ENCODE data around the gene SCGB1D4. TPM values are rescaled to one million over a fixed set of nuclear protein-coding genes. Genes with fewer than 3 reads are reported as not detected.
"Not testable (repeated sequence)": the region's sequence is repeated elsewhere in the genome, so short reads cannot be mapped to it uniquely, and the experiment has no call there.

The SCGB1D4 gene
- polyA plus RNA-seq, result not detected

GRCh38 chr11:62298975-62299374 is at the start of gene SCGB1D4:
SCGB1D4 (minus strand) TSS chr11:62299075; CDS start chr11:62299010, 65 bp downstream.
- WGBS, 3 donors, result 56 to 73% (median 63%) methylated on average over 7 of the region's 7 CpGs
- H3K27ac ChIP-seq (ENCODE audit: low read depth, low read length), result no peak within 1 kb of the TSS

- 91 to 94% (median 91%) methylated on average over 6 of the region's 6 CpGs for WGBS, 3 donors
- no peak overlapping the region for H3K27ac ChIP-seq (ENCODE audit: low read depth, low read length)
Observed at GRCh38 chr11:62345861-62346260, 47.0 kb upstream of the SCGB1D4 start.

- H3K27ac ChIP-seq (ENCODE audit: low read depth, low read length), result no peak overlapping the region
- WGBS, 3 donors, result 58 to 82% (median 74%) methylated on average over 1 of the region's 1 CpG
Observed at GRCh38 chr11:62344210-62344609, 45.3 kb upstream of the SCGB1D4 start.

- WGBS, 3 donors, result 67 to 97% (median 77%) methylated on average over 7 of the region's 7 CpGs
- not testable (repeated sequence) for H3K27ac ChIP-seq (ENCODE audit: low read depth, low read length)
Observed at GRCh38 chr11:62343646-62344190, 44.8 kb upstream of the SCGB1D4 start.

- H3K27ac ChIP-seq (ENCODE audit: low read depth, low read length), result no peak overlapping the region
- 66 to 73% (median 68%) methylated on average over 4 of the region's 4 CpGs for WGBS, 3 donors
Observed at GRCh38 chr11:62341588-62341987, 42.7 kb upstream of the SCGB1D4 start.

- WGBS, 3 donors, result 31 to 65% (median 65%) methylated on average over 6 of the region's 6 CpGs
- no peak overlapping the region for H3K27ac ChIP-seq (ENCODE audit: low read depth, low read length)
Observed at GRCh38 chr11:62340269-62340901, 41.5 kb upstream of the SCGB1D4 start.

GRCh38 chr11:62338218-62338617 is 39.3 kb upstream of the SCGB1D4 start:
- WGBS, 3 donors, result 31 to 41% (median 38%) methylated on average over 1 of the region's 1 CpG
- no peak overlapping the region for H3K27ac ChIP-seq (ENCODE audit: low read depth, low read length)

GRCh38 chr11:62337303-62338181 is 38.7 kb upstream of the SCGB1D4 start, which contains the start of gene ASRGL1:
ASRGL1 (plus strand) TSS chr11:62337448; CDS start chr11:62337978, 530 bp downstream.
- H3K27ac ChIP-seq (ENCODE audit: low read depth, low read length), result no peak within 1 kb of the TSS
- 1% methylated on average over 90 to 98 of the region's 98 CpGs for WGBS, 3 donors

- not testable (repeated sequence) for H3K27ac ChIP-seq (ENCODE audit: low read depth, low read length)
- 53 to 62% (median 59%) methylated on average over 18 to 19 of the region's 19 CpGs for WGBS, 3 donors
Observed at GRCh38 chr11:62336949-62337302, 38.1 kb upstream of the SCGB1D4 start.

GRCh38 chr11:62333768-62334167 is 34.9 kb upstream of the SCGB1D4 start:
- H3K27ac ChIP-seq (ENCODE audit: low read depth, low read length), result no peak overlapping the region
- WGBS, 3 donors, result 62 to 87% (median 71%) methylated on average over 5 of the region's 5 CpGs

- not testable (repeated sequence) for H3K27ac ChIP-seq (ENCODE audit: low read depth, low read length)
- 76 to 85% (median 79%) methylated on average over 3 of the region's 3 CpGs for WGBS, 3 donors
Observed at GRCh38 chr11:62331264-62331663, 32.4 kb upstream of the SCGB1D4 start.

- 91 to 94% (median 93%) methylated on average over 14 of the region's 14 CpGs for WGBS, 3 donors
- H3K27ac ChIP-seq (ENCODE audit: low read depth, low read length), result not testable (repeated sequence)
Observed at GRCh38 chr11:62327541-62327940, 28.7 kb upstream of the SCGB1D4 start.

GRCh38 chr11:62326719-62327118 is 27.8 kb upstream of the SCGB1D4 start:
- not testable (repeated sequence) for H3K27ac ChIP-seq (ENCODE audit: low read depth, low read length)
- 18 to 44% (median 42%) methylated on average over 6 of the region's 6 CpGs for WGBS, 3 donors

- WGBS, 3 donors, result 53 to 72% (median 70%) methylated on average over 5 of the region's 5 CpGs
- H3K27ac ChIP-seq (ENCODE audit: low read depth, low read length), result not testable (repeated sequence)
Observed at GRCh38 chr11:62325781-62326180, 26.9 kb upstream of the SCGB1D4 start.

- no peak overlapping the region for H3K27ac ChIP-seq (ENCODE audit: low read depth, low read length)
- WGBS, 3 donors, result 29 to 68% (median 38%) methylated on average over 18 of the region's 18 CpGs
Observed at GRCh38 chr11:62324731-62325556, 26.1 kb upstream of the SCGB1D4 start.

GRCh38 chr11:62322524-62322923 is 23.6 kb upstream of the SCGB1D4 start:
- no peak overlapping the region for H3K27ac ChIP-seq (ENCODE audit: low read depth, low read length)
- WGBS, 3 donors, result 76 to 88% (median 88%) methylated on average over 2 of the region's 2 CpGs

- WGBS, 3 donors, result 64 to 86% (median 73%) methylated on average over 1 of the region's 1 CpG
Observed at GRCh38 chr11:62315431-62315830, 16.6 kb upstream of the SCGB1D4 start.

GRCh38 chr11:62309991-62310390 is 11.1 kb upstream of the SCGB1D4 start:
- 44 to 49% (median 45%) methylated on average over 7 of the region's 7 CpGs for whole genome bisulfite sequencing, 3 donors
- no peak overlapping the region for H3K27ac ChIP-seq (ENCODE audit: low read depth, low read length)

More at GRCh38 chr11:62315431-62315830, 16.6 kb upstream of the SCGB1D4 start:
- no peak overlapping the region for H3K27ac ChIP-seq (ENCODE audit: low read depth, low read length)

GRCh38 chr11:62307950-62308349 is 9.1 kb upstream of the SCGB1D4 start:
- H3K27ac ChIP-seq (ENCODE audit: low read depth, low read length), result no peak overlapping the region
